Mucosa of descending colon (tissue), 3 donors: ENCODE data around the gene GPANK1. TPM values are rescaled to one million over a fixed set of nuclear protein-coding genes. Genes with fewer than 3 reads are reported as not detected.

Experiments used
- ATAC-seq: fragments of 200-7000 bp; cut with Tn5 transposase; one replicate; pipeline ENCODE4 v1.9.1; 2020; ENCODE audit warnings: mild to moderate bottlenecking, moderate library complexity
- DNase-seq, 3 donors: peaks; one replicate each; pipeline ENCODE4 v3.0.0-alpha.2; 2020
- H3K36me3 ChIP-seq: fragments of 200-600 bp; one replicate; pipeline ENCODE4 v1.8.0; 2021; ENCODE audit warnings: low read depth, mild to moderate bottlenecking
- H3K4me1 ChIP-seq: fragments of 200-600 bp; one replicate; pipeline ENCODE4 v1.8.0; 2021; ENCODE audit warnings: low read depth, mild to moderate bottlenecking
- H3K4me3 ChIP-seq: fragments of 200-600 bp; one replicate; pipeline ENCODE4 v1.8.0; 2021; ENCODE audit warnings: mild to moderate bottlenecking
- H3K9me3 ChIP-seq: fragments of 200-600 bp; one replicate; pipeline ENCODE4 v1.8.0; 2021; ENCODE audit warnings: mild to moderate bottlenecking
- CTCF ChIP-seq: fragments of 200-600 bp; IDR thresholded peaks from one replicate; pipeline ENCODE4 v1.8.0; 2022; ENCODE audit warnings: antibody characterized with exemption, mild to moderate bottlenecking
- intact Hi-C, 2 donors: fragments of 100-400 bp; cut with DNase I in 1 of 2; cut with micrococcal nuclease in 1 of 2; formaldehyde crosslinking; loops; one replicate each; pipeline versions ENCODE4 v1.11.0 to v1.11.1; 2022; cut with DNase I, micrococcal nuclease
- microRNA-seq: library from miRNA; unstranded; fragments of <30 nt; microRNA quantifications from one replicate; pipeline ENCODE4, GENCODE V29; 2019
- total RNA-seq, 3 donors: library from RNA; stranded (reverse); fragmentation: NEBNext Ultra II Directional in 2 of 3; extraction: Animal tissue kit (Norgen Biotek cat#: 25700) in 2 of 3; gene quantifications; one replicate each; pipeline versions ENCODE4 v1.2.1 to v1.2.4, GENCODE V29; 2021 to 2023
- donor health status: DM: no; HTN: no; CAD: no; lungs with moderate emphysema.
- donor health status: DM: no; HTN: no; CAD: no.
- donor health status: DM: no; HTN: yes; CAD: no.

Gene GPANK1
- total RNA-seq, 3 donors from 2014 or later: 13.4 to 17.7 (median 17.4) TPM

GRCh38 chr6:31614075-31614619, 50.6 kb downstream of the GPANK1 start:
- H3K4me1 ChIP-seq: no peaks in the 10 kb centered on the region
- no peak for TF ChIP-seq CTCF
- intact Hi-C loops: no loop called here
- no peaks in the 10 kb centered on the region for H3K9me3 ChIP-seq
- H3K4me3 ChIP-seq: no peak overlapping the region
- peak in 1 of 3 donors; percentile 63 for DNase-seq
- peak; percentile 51 for ATAC-seq
- no peaks in the 10 kb centered on the region for H3K36me3 ChIP-seq

Small RNA genes lying within 50 kb of the gene (microRNA-seq; reads per million reads assigned to microRNA genes)
- gene MIR4646 (0.70 reads per million), gene MIR6832 (not detected)

Other genes with a start within 250 kb of the GPANK1 start
- gene MICB, start 166.9 kb downstream of the GPANK1 start, total RNA-seq: 1 to 10 TPM; 1.3 to 4.1 (median 2.9) TPM
- not detected for gene MCCD1, start 136.0 kb downstream of the GPANK1 start, total RNA-seq
- gene DDX39B, start 123.0 kb downstream of the GPANK1 start, total RNA-seq: 100 to 1,000 TPM; 239 to 309 (median 295) TPM
- 1 to 10 TPM in 2 of 3 donors, under 1 TPM in 1; 0.55 to 4.5 (median 1.2) TPM for gene ATP6V1G2, start 118.4 kb downstream of the GPANK1 start, total RNA-seq
- 10 to 100 TPM; 15.8 to 27.8 (median 18.3) TPM for gene NFKBIL1, start 117.4 kb downstream of the GPANK1 start, total RNA-seq
- under 1 TPM in 2 of 3 donors, not detected in 1; 0.20 to 0.22 TPM for gene LTA, start 92.7 kb downstream of the GPANK1 start, total RNA-seq
- 1 to 10 TPM in 2 of 3 donors, under 1 TPM in 1; 0.41 to 1.7 (median 1.1) TPM for gene TNF, start 89.4 kb downstream of the GPANK1 start, total RNA-seq
- 1 to 10 TPM; 2.1 to 3.4 (median 2.2) TPM for gene LTB, start 82.6 kb downstream of the GPANK1 start, total RNA-seq
- gene LST1, start 78.7 kb downstream of the GPANK1 start, total RNA-seq: 10 to 100 TPM in 1 of 3 donors, 1 to 10 TPM in 2; 3.9 to 11.3 (median 6.6) TPM
- gene NCR3, start 72.0 kb downstream of the GPANK1 start, total RNA-seq: under 1 TPM in 1 of 3 donors, not detected in 2; 0.46 TPM
- 10 to 100 TPM in 2 of 3 donors, 1 to 10 TPM in 1; 6.1 to 28.4 (median 17.3) TPM for gene AIF1, start 49.8 kb downstream of the GPANK1 start, total RNA-seq
- gene PRRC2A, start 44.3 kb downstream of the GPANK1 start, total RNA-seq: 100 to 1,000 TPM; 109 to 151 (median 120) TPM
- gene BAG6, start 12.3 kb downstream of the GPANK1 start, total RNA-seq: 100 to 1,000 TPM; 282 to 298 (median 293) TPM
- 1 to 10 TPM; 2.2 to 2.7 (median 2.4) TPM for gene APOM, start 9.1 kb downstream of the GPANK1 start, total RNA-seq
- 10 to 100 TPM; 28.5 to 33.0 (median 32.3) TPM for gene C6orf47, start 4.2 kb downstream of the GPANK1 start, total RNA-seq
- gene CSNK2B, start 1.1 kb upstream of the GPANK1 start, total RNA-seq: 100 to 1,000 TPM; 125 to 147 (median 134) TPM
- gene LY6G5B, start 5.0 kb upstream of the GPANK1 start, total RNA-seq: 10 to 100 TPM; 13.1 to 17.2 (median 15.5) TPM
- 1 to 10 TPM; 1.7 to 4.2 (median 2.1) TPM for gene LY6G5C, start 16.1 kb upstream of the GPANK1 start, total RNA-seq
- 10 to 100 TPM; 55.3 to 69.4 (median 68.4) TPM for gene ABHD16A, start 38.3 kb upstream of the GPANK1 start, total RNA-seq
- not detected for gene LY6G6F, start 41.9 kb upstream of the GPANK1 start, total RNA-seq
- gene LY6G6D, start 50.4 kb upstream of the GPANK1 start, total RNA-seq: 1 to 10 TPM in 1 of 3 donors, under 1 TPM in 1, not detected in 1; 0.90 to 6.1 TPM
- gene LY6G6C, start 56.7 kb upstream of the GPANK1 start, total RNA-seq: under 1 TPM in 1 of 3 donors, not detected in 2; 0.32 TPM
- 1 to 10 TPM in 1 of 3 donors, under 1 TPM in 2; 0.48 to 1.4 (median 0.57) TPM for gene MPIG6B, start 58.4 kb upstream of the GPANK1 start, total RNA-seq
- gene DDAH2, start 64.3 kb upstream of the GPANK1 start, total RNA-seq: 100 to 1,000 TPM in 1 of 3 donors, 10 to 100 TPM in 2; 56.1 to 152 (median 99.5) TPM
- 100 to 1,000 TPM; 269 to 555 (median 441) TPM for gene CLIC1, start 71.5 kb upstream of the GPANK1 start, total RNA-seq
- gene MSH5, start 75.0 kb upstream of the GPANK1 start, total RNA-seq: 10 to 100 TPM; 14.1 to 29.9 (median 29.7) TPM
- 1 to 10 TPM; 2.5 to 9.6 (median 4.3) TPM for gene SAPCD1, start 97.7 kb upstream of the GPANK1 start, total RNA-seq
- gene VWA7, start 112.3 kb upstream of the GPANK1 start, total RNA-seq: 1 to 10 TPM; 5.9 to 8.2 (median 6.9) TPM
- gene VARS1, start 130.8 kb upstream of the GPANK1 start, total RNA-seq: 10 to 100 TPM; 41.7 to 65.8 (median 45.0) TPM
- gene LSM2, start 142.0 kb upstream of the GPANK1 start, total RNA-seq: 10 to 100 TPM; 21.7 to 35.5 (median 33.8) TPM
- 1 to 10 TPM; 1.2 to 3.4 (median 1.3) TPM for gene HSPA1L, start 150.3 kb upstream of the GPANK1 start, total RNA-seq
- 100 to 1,000 TPM in 2 of 3 donors, 10 to 100 TPM in 1; 73.6 to 274 (median 107) TPM for gene HSPA1A, start 150.5 kb upstream of the GPANK1 start, total RNA-seq
- 100 to 1,000 TPM; 172 to 254 (median 200) TPM for gene HSPA1B, start 162.7 kb upstream of the GPANK1 start, total RNA-seq
- gene NEU1, start 197.8 kb upstream of the GPANK1 start, total RNA-seq: 10 to 100 TPM; 44.0 to 65.7 (median 45.0) TPM
- gene SLC44A4, start 214.0 kb upstream of the GPANK1 start, total RNA-seq: 100 to 1,000 TPM; 332 to 795 (median 740) TPM
- gene EHMT2, start 232.7 kb upstream of the GPANK1 start, total RNA-seq: 10 to 100 TPM; 29.6 to 50.1 (median 36.4) TPM
- 1 to 10 TPM; 2.3 to 6.2 (median 3.4) TPM for gene ZBTB12, start 237.1 kb upstream of the GPANK1 start, total RNA-seq